SK-N-DZ (cell line): ENCODE data around the gene SLC16A6. TPM values are rescaled to one million over a fixed set of nuclear protein-coding genes. Genes with fewer than 3 reads are reported as not detected.
"Not testable (repeated sequence)": the region's sequence is repeated elsewhere in the genome, so short reads cannot be mapped to it uniquely, and the experiment has no call there.

Experiments
- DNase-seq: peaks from one replicate; pipeline ENCODE4 v3.0.0-alpha.2; 2015; ENCODE audit warnings: low spot score
- polyA plus RNA-seq, 2 experiments: library from polyadenylated mRNA; depleted of rRNA; stranded (reverse); fragments of >200 nt; gene quantifications; 2 replicates each; pipeline ENCODE4 v1.2.3, GENCODE V29; 2014

Gene SLC16A6, protein sequence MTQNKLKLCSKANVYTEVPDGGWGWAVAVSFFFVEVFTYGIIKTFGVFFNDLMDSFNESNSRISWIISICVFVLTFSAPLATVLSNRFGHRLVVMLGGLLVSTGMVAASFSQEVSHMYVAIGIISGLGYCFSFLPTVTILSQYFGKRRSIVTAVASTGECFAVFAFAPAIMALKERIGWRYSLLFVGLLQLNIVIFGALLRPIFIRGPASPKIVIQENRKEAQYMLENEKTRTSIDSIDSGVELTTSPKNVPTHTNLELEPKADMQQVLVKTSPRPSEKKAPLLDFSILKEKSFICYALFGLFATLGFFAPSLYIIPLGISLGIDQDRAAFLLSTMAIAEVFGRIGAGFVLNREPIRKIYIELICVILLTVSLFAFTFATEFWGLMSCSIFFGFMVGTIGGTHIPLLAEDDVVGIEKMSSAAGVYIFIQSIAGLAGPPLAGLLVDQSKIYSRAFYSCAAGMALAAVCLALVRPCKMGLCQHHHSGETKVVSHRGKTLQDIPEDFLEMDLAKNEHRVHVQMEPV
- 0.23 and 0.46 TPM in 2 replicates for polyA plus RNA-seq (2014; cell fraction: cytosol; rRNA removed)
- 0.35 and 0.38 TPM in 2 replicates for polyA plus RNA-seq (2014; cell fraction: nucleus; rRNA removed)

GRCh38 chr17:68290955-68291835, at the start of gene SLC16A6, which contains the start of gene ARSG:
SLC16A6 (minus strand) TSS chr17:68291127; CDS start chr17:68278320, 12,807 bp downstream.
ARSG (plus strand) TSS chr17:68291495; CDS start chr17:68307494, 15,999 bp downstream.
- peak; percentile 75 for DNase-seq

GRCh38 chr17:68334393-68334792, 43.5 kb upstream of the SLC16A6 start:
- no peak for DNase-seq

DNA sequence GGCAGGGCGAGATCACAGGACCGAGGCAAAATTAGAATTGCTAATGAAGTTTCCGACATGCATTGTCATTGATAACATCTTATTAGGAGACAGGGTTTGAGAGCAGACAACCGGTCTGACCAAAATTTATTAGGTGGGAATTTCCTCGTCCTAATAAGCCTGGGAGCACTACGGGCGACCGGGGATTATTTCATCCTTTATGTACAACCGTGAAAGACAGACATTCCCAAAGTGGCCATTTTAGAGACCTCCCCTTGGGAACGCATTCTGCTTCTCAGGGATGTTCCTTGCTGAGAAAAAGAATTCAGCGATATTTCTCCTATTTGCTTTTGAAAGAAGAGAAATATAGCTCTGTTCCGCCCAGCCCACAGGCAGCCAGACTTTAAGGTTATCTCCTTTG, 41.0 kb upstream of the SLC16A6 start:
- DNase-seq: not testable (repeated sequence)

GRCh38 chr17:68329331-68329730, 38.4 kb upstream of the SLC16A6 start:
- no peak for DNase-seq

DNA sequence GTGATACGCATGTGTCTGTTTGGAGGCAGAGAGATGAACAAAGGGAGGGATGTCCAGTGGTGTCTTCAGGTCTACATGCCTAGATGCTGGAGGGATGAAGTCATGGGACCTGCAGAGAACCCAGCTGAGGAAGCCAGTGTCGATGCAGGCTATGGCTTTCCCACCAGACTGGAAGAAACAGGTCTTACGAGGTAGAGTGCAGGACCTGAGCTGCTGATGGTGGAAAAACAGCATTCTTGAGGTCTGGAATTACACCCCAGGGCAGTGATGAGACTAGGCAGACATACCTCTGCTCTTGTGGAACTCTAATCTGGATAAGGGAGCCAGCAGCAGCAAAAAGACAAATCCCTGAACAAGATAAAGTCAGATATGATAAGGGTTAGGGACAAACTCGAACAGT, 37.7 kb upstream of the SLC16A6 start:
- no peak for DNase-seq

- no peak for DNase-seq
These were observed 37.1 kb upstream of the SLC16A6 start for GRCh38 chr17:68327823-68328557.

DNA sequence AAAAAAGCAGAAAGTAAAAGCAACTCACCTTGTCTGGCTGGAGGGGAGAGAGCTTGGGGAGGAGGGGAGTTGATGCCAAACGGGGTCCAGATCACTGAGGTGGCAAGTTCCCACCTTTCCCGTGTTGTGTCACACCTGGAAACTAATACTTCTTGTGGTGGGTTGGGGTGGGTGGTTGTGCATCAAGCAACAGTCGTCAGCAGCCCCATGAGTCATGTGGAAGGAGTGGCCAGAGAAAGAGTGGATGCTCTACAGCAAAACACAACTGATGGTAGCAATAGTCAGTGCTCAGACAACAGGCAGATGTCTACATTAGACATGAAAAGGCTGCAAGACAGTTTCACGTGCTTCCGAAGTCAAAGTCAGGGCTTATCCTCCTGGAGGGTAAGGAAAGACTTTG, 35.8 kb upstream of the SLC16A6 start:
- no peak for DNase-seq

GRCh38 chr17:68325961-68326360, 35.0 kb upstream of the SLC16A6 start:
- no peak for DNase-seq

DNA sequence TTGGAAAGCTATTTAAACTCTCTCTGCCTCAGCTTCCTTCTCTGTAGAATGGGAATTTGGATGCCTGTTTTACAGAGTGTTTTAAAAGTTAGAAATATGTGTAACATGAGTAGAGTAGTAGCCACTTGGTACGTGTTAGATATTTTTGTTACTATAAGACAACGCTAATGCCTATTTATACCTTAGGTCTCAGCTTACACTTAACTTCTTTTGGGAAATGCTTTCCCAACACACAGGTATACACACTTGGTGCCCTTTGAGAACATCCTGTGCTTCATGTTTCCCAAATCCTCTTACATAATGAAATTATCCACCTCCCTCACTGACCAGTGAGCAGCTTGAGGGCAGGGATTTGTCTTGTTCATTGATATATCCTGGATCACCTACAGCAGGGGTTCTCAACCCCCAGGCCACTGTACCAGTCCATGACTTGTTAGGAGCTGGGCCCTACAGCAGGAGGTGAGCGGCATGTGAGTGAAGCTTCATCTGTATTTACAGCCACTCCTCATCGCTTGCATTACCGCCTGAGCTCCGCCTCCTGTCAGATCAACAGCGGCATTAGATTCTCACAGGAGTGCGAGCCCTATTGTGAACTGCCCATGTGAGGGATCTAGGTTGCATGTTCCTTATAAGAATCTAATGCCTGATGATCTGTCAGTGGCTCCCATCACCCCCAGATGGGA, 33.9 kb upstream of the SLC16A6 start:
- no peak for DNase-seq

DNA sequence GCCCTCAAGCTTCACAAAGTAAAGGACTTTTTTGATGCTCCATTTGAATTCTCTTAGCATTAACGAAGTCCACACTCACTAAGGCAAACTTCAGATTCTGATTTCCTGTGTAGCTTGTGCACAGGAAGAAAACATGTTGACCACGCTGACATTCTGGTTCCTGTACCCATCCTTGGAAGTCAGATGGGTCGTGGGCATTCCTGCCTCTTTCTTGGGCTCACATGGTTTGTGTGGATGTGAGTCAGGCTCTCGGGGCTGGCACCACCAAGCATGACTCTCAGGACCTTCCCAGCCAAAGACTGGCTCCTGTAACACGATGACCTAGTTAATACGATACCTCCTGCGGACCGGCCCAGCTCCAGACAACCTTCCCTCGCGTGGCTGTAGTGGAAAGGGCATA, 33.2 kb upstream of the SLC16A6 start:
- no peak for DNase-seq

DNA sequence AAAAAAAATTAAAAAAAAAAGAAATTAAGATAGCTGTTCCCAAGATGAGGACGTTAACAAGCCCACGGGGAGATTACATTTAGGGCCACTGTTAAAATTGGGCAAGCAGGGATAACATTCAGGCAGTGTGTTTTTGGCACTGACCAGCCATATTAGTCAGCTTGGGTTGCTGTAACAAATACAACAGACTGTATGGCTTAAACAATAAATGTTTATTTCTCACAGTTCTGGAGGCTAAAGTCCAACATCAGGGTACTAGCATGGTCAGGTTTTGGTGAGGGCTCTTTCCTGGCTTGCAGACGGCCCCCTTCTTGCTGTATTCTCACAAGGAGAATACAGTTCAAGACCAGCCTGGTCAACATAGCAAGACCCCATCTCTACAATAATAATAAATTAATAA, 31.7 kb upstream of the SLC16A6 start:
- no peak for DNase-seq

DNA sequence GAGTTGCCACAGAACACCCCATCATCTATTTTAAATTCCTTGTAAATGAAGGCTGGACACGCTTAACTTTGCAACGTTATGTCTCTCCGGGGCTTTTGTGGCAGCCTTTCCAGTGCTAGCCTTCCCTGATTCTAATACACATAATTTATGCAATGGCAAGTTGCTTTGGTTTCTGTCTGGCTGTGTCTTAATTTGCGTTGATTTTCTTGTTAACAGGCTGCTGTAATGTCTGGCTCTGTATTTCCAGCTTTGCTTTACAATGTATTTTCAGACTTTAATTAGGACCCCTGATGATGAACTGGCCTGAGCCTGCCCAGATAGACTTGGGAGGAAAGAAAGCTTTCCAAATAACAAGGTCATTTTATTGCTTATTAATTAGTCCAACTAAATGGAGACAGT, 30.6 kb upstream of the SLC16A6 start:
- no peak for DNase-seq

- no peak for DNase-seq
These were observed 30.1 kb upstream of the SLC16A6 start for GRCh38 chr17:68320943-68321555.

GRCh38 chr17:68320311-68320865, 29.5 kb upstream of the SLC16A6 start:
- no peak for DNase-seq

GRCh38 chr17:68319410-68320162, 28.7 kb upstream of the SLC16A6 start:
- no peak for DNase-seq

DNA sequence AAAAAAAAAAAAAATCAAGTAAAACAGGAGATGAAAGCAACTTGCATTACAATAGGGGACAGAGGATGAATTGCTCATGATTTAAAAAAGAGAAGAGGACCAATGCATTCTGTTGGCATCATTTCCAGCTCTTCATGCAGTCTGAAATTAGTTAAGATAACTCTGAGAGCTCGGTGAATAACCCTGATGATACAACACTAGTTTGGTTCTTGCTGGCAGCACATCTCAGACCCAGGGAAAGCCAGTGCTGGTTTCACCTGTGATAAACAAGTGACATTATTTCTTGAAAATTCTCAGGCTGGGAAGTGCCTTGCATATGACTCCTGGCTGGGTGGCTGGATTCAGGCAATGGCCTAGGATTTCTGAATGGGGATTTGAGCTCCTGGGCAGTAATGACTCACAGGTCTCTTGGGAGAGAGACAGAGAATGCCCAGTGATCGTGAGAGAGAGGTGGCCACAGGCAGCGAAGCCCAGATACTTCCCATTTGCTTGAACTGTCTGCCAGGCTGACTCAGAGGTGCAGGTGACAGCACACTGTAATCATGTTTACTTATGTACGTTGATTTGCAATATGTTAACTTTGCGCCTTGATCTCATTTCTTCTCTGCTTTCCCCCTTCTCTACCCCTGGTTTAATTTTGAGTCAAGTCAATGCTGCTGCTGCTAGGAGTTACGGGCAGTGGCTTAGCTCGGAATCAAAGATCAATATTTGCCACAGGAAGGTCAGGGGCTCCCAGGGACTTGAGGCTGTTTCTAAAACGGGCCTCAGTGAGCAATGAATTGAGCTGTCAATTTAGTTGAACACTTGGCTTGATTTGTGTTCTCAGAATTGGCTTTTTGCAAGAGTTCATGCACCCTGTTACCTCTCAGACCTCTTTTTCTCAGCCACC, 27.4 kb upstream of the SLC16A6 start:
- no peak for DNase-seq

DNA sequence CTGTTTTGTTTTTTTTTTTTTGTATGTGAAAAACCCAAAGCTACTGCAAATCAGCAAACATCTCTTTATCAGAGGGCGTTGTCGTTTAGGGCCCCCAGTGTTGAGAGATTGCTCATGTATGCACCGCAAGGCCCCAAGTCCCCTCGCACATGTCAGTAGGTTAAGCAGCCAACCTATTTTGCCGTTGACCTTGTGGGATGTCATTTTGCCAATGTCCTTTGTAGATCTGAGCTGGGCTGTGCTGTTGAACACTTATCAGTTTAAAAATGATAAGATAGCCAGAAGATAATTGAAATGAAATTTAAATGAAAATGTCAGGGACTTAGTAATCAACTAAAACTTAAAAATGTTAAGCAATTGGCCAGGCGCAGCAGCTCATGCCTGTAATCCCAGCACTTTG, 26.5 kb upstream of the SLC16A6 start:
- no peak for DNase-seq

DNA sequence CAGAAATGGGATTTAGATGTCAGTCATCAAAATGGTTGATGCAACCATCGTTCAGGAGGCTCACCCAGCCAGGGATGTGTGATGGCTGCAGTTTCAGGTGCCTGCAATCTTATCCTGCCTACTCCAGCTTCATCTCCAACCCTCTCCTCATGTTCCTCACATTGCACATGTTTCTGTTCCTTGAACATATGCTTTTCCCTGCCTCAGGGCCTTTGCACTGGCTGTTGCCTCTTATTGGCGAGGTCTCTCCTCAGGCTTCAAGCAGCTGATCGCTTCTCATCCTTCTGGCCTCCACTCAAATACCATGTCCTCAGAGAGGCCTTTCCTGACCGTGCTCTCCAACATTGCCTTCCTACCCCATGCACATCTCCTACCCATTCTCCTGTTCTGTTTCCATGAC, 25.0 kb upstream of the SLC16A6 start:
- DNase-seq: no peak
